ENCODE data around the gene BACH1.

GRCh38 chr21:29334717-29335428 is 36.2 kb downstream of the BACH1 start:
- TF ChIP-seq, protein P1, sequence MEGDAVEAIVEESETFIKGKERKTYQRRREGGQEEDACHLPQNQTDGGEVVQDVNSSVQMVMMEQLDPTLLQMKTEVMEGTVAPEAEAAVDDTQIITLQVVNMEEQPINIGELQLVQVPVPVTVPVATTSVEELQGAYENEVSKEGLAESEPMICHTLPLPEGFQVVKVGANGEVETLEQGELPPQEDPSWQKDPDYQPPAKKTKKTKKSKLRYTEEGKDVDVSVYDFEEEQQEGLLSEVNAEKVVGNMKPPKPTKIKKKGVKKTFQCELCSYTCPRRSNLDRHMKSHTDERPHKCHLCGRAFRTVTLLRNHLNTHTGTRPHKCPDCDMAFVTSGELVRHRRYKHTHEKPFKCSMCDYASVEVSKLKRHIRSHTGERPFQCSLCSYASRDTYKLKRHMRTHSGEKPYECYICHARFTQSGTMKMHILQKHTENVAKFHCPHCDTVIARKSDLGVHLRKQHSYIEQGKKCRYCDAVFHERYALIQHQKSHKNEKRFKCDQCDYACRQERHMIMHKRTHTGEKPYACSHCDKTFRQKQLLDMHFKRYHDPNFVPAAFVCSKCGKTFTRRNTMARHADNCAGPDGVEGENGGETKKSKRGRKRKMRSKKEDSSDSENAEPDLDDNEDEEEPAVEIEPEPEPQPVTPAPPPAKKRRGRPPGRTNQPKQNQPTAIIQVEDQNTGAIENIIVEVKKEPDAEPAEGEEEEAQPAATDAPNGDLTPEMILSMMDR (IDR thresholded peaks at IDR 0.05; ENCODE audit: low read depth, low read length, poor library complexity, severe bottlenecking), result no peak
- no peak for TF ChIP-seq EZH2phosphoT487 (IDR thresholded peaks at IDR 0.05; ENCODE audit: borderline replicate concordance, low read length)
